ENCODE results near the gene DLG5. TPM values are rescaled to one million over a fixed set of nuclear protein-coding genes. Genes with fewer than 3 reads are reported as not detected.
A peak's percentile ranks its signal among the peaks of the same experiment; 100 is the strongest.

DLG5 gene, protein sequence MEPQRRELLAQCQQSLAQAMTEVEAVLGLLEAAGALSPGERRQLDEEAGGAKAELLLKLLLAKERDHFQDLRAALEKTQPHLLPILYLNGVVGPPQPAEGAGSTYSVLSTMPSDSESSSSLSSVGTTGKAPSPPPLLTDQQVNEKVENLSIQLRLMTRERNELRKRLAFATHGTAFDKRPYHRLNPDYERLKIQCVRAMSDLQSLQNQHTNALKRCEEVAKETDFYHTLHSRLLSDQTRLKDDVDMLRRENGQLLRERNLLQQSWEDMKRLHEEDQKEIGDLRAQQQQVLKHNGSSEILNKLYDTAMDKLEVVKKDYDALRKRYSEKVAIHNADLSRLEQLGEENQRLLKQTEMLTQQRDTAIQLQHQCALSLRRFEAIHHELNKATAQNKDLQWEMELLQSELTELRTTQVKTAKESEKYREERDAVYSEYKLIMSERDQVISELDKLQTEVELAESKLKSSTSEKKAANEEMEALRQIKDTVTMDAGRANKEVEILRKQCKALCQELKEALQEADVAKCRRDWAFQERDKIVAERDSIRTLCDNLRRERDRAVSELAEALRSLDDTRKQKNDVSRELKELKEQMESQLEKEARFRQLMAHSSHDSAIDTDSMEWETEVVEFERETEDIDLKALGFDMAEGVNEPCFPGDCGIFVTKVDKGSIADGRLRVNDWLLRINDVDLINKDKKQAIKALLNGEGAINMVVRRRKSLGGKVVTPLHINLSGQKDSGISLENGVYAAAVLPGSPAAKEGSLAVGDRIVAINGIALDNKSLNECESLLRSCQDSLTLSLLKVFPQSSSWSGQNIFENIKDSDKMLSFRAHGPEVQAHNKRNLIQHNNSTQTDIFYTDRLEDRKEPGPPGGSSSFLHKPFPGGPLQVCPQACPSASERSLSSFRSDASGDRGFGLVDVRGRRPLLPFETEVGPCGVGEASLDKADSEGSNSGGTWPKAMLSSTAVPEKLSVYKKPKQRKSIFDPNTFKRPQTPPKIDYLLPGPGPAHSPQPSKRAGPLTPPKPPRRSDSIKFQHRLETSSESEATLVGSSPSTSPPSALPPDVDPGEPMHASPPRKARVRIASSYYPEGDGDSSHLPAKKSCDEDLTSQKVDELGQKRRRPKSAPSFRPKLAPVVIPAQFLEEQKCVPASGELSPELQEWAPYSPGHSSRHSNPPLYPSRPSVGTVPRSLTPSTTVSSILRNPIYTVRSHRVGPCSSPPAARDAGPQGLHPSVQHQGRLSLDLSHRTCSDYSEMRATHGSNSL (N-terminal part only)
- 60.5 to 71.1 TPM (median 62.1 TPM) in 3 replicates for total RNA-seq
- long read RNA-seq, full-length matches to known transcripts = 10 of 89 reads
- long read RNA-seq, partial matches to known transcripts = 74 of 89 reads
- long read RNA-seq, other reads (novel, unspliced or antisense) = 5 of 89 reads

DNA sequence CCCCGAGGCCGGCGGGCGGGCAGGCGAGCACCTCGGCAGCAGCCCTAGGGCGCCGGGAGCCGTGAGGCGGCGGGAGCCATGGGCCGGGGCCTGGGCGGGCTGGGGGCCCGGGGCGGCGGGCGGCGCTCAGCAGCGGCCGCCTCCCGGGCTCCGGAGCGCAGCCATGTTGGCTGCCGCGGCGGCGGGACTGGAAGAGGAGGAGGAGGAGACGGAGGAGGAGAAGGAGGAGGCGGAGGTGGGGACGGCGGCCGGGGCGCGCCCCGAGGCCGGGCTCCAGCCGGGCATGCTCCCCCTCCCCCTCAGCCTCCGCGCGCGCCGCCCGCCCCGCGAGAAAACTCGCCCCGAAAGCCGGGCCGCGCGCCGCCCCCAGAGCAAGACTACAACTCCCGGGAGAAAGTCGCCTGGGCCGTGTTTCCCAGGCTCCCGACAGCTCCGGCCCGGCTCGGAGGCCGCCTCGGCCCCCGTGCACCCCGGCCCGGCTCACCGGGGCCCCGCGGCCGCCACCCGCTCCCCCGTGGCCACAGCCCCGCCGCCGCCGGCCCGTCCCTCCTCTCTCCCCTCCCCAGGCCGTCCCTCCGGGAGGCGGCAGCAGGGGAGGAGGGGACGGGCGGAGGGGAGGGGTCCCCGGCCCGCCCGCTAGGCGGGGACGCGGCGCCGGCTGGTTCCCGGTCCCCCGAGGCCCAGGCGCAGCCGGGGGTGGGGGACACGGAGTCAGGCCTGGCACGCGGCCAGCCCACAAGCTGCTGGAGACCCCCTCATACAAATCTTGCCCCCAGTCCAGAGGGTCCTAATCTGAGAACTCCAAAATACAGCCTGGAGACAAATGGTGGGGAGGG, at the start of gene DLG5:
Gene DLG5 (minus strand): TSS at position 190 of the 836 bp plus-strand sequence. CDS start 235 bp downstream, outside the sequence.
- DNase-seq (ENCODE audit: low spot score) = no peak
- no peaks in the 10 kb centered on the region for H3K27me3 Mint-ChIP-seq (ENCODE audit: low read depth)
- peak within 1 kb of the TSS; percentile 45 for H3K27ac Mint-ChIP-seq (ENCODE audit: unreplicated experiment)
- H3K4me3 Mint-ChIP-seq (ENCODE audit: unreplicated experiment) = peak within 1 kb of the TSS; percentile 74
- peaks cover 2% of the 10 kb centered on the region for H3K9me3 Mint-ChIP-seq (ENCODE audit: low read depth)
- peaks cover 22% of the 10 kb centered on the region for H3K4me1 Mint-ChIP-seq (ENCODE audit: low read depth)
- TF ChIP-seq, protein P1, sequence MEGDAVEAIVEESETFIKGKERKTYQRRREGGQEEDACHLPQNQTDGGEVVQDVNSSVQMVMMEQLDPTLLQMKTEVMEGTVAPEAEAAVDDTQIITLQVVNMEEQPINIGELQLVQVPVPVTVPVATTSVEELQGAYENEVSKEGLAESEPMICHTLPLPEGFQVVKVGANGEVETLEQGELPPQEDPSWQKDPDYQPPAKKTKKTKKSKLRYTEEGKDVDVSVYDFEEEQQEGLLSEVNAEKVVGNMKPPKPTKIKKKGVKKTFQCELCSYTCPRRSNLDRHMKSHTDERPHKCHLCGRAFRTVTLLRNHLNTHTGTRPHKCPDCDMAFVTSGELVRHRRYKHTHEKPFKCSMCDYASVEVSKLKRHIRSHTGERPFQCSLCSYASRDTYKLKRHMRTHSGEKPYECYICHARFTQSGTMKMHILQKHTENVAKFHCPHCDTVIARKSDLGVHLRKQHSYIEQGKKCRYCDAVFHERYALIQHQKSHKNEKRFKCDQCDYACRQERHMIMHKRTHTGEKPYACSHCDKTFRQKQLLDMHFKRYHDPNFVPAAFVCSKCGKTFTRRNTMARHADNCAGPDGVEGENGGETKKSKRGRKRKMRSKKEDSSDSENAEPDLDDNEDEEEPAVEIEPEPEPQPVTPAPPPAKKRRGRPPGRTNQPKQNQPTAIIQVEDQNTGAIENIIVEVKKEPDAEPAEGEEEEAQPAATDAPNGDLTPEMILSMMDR (IDR thresholded peaks at IDR 0.05) = peak; percentile 48
- H3K36me3 Mint-ChIP-seq (ENCODE audit: low read depth) = no peaks in the 10 kb centered on the region

DNA sequence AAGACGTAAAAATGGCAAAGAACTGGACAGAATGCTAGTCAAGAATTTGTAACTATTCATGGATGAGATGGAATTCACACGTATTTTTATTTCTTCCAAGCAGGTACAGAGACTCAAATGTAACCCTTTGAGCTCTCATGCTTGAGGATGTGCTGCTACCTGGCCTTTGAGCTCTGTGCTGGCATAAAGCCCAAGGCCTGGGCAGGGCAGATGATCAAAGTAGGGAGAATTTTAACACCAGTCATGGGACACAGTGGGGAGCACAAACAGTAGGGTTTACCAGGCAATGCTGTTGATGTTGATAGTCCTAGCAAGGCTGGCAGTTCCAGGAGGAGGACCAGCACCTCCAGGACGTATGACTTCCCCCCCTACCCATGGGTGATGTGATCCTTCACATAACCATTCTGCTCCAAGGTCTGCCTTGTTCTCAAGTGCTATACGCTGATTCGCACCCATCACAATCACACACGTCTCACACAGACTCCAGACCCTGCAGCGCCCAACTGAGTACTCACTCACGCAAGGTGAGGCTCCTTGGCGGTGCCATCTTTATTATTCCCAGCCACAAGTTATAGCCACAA, 48.6 kb upstream of the DLG5 start:
- H3K4me1 Mint-ChIP-seq (ENCODE audit: low read depth) = peaks cover 33% of the 10 kb centered on the region
- peaks cover 17% of the 10 kb centered on the region for H3K36me3 Mint-ChIP-seq (ENCODE audit: low read depth)
- no peaks in the 10 kb centered on the region for H3K27me3 Mint-ChIP-seq (ENCODE audit: low read depth)
- TF ChIP-seq, protein P1 (IDR thresholded peaks at IDR 0.05) = no peak
- H3K9me3 Mint-ChIP-seq (ENCODE audit: low read depth) = no peaks in the 10 kb centered on the region
- no peak overlapping the region for H3K4me3 Mint-ChIP-seq (ENCODE audit: unreplicated experiment)
- H3K27ac Mint-ChIP-seq (ENCODE audit: unreplicated experiment) = peak overlapping the region; percentile 88
- DNase-seq (ENCODE audit: low spot score) = no peak

DNA sequence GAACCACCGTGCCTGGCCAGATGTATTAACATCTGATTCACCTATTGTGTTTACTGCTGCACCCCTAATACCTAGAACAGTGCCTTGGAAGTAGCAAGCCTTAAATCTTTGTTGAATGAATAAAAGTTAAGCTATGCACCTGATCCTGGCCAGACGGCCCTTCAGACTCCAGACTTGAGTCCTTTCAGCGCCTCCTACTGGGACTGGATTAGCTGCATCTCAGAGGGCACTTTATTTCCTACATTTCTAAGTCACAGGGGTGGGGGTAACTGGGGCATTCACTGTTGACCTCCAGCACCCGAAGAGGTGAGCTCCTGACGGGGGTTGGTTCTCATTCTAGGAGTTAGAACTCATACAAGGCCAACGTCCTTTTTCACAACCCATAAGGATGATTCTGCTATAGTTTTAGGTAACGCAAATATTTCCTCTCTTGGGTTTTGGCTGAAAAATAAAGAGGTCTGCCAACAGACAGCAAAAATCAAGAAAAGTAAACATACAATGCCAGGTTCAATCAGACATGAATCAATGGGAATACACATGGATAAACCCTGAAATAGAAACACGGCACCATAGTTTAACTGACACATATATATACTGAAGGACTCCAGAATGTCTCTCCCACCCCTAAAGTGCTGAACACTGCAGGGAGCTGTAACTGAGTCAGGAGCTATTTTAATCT, 48.0 kb upstream of the DLG5 start:
- H3K27ac Mint-ChIP-seq (ENCODE audit: unreplicated experiment) = peak overlapping the region; percentile 88
- H3K4me1 Mint-ChIP-seq (ENCODE audit: low read depth) = peaks cover 33% of the 10 kb centered on the region
- no peaks in the 10 kb centered on the region for H3K9me3 Mint-ChIP-seq (ENCODE audit: low read depth)
- H3K27me3 Mint-ChIP-seq (ENCODE audit: low read depth) = no peaks in the 10 kb centered on the region
- H3K4me3 Mint-ChIP-seq (ENCODE audit: unreplicated experiment) = no peak overlapping the region
- TF ChIP-seq, protein P1 (IDR thresholded peaks at IDR 0.05) = peak; percentile 78
- DNase-seq (ENCODE audit: low spot score) = peak; percentile 12
- H3K36me3 Mint-ChIP-seq (ENCODE audit: low read depth) = peaks cover 10% of the 10 kb centered on the region

DNA sequence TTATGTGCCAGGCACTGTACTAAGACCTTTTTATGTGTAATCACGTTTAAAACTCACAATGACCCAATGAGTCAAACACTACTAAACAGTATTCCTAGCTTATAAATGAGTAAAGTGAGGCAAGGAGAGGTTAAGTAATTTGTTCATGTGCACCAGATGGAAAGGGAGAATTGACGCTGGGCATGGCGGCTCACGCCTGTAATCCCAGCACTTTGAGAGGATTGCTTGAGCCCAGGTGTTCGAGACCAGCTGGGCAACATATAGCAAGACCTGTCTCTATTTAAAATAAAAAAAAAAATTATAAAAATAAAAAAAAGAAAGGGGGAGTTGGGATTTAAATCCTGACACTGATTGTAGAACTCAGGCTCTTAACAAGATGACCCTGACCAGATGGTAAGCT, 46.7 kb upstream of the DLG5 start:
- H3K27ac Mint-ChIP-seq (ENCODE audit: unreplicated experiment) = no peak overlapping the region
- H3K4me3 Mint-ChIP-seq (ENCODE audit: unreplicated experiment) = no peak overlapping the region
- H3K4me1 Mint-ChIP-seq (ENCODE audit: low read depth) = peaks cover 33% of the 10 kb centered on the region
- no peaks in the 10 kb centered on the region for H3K27me3 Mint-ChIP-seq (ENCODE audit: low read depth)
- TF ChIP-seq, protein P1 (IDR thresholded peaks at IDR 0.05) = no peak
- H3K9me3 Mint-ChIP-seq (ENCODE audit: low read depth) = no peaks in the 10 kb centered on the region
- peak; percentile 24 for DNase-seq (ENCODE audit: low spot score)
- peaks cover 8% of the 10 kb centered on the region for H3K36me3 Mint-ChIP-seq (ENCODE audit: low read depth)
